SK-N-SH treated with all-trans-retinoic acid at 6 μM for 48 hours (cell line): ENCODE data around the gene LGR4.

Source experiments
- ATAC-seq: fragments of 200-7000 bp; cut with Tn5 transposase; 3 replicates; pipeline ENCODE4 v1.9.1; 2020; ENCODE audit warnings: mild to moderate bottlenecking, moderate library complexity
- ARNTL ChIP-seq: fragments of 450-650 bp; formaldehyde crosslinking; IDR thresholded peaks from 2 replicates; pipeline ENCODE4 v1.5.0; 2020; ENCODE audit warnings: low read depth, mild to moderate bottlenecking, moderate library complexity, borderline replicate concordance
- BACH2 ChIP-seq: fragments of 250-450 bp; sonication (Bioruptor Pico); IDR thresholded peaks from 2 replicates; pipeline ENCODE4 v1.9.0; 2021; ENCODE audit warnings: mild to moderate bottlenecking, borderline replicate concordance
- CREB5 ChIP-seq: fragments of 250-450 bp; sonication (Bioruptor Pico); IDR thresholded peaks from 2 replicates; pipeline ENCODE4 v1.5.1; 2020; ENCODE audit warnings: low read depth, mild to moderate bottlenecking, moderate library complexity
- CSDC2 ChIP-seq: fragments of 250-450 bp; sonication (Bioruptor Pico); IDR thresholded peaks from 2 replicates; pipeline ENCODE4 v1.5.0; 2020; ENCODE audit warnings: mild to moderate bottlenecking, moderate library complexity
- ESRRG ChIP-seq: fragments of 250-450 bp; sonication (Bioruptor Pico); IDR thresholded peaks from 2 replicates; pipeline ENCODE4 v1.6.1; 2021; ENCODE audit warnings: mild to moderate bottlenecking
- GLIS3 ChIP-seq: fragments of 250-450 bp; sonication (Bioruptor Pico); IDR thresholded peaks from 2 replicates; pipeline ENCODE4 v1.5.0; 2020; ENCODE audit warnings: mild to moderate bottlenecking, moderate library complexity
- ISL1 ChIP-seq: fragments of 250-450 bp; sonication (Bioruptor Pico); IDR thresholded peaks from 2 replicates; pipeline ENCODE4 v2.1.2; 2022; ENCODE audit warnings: mild to moderate bottlenecking, moderate library complexity
- PPARA ChIP-seq: fragments of 250-450 bp; sonication (Bioruptor Pico); IDR thresholded peaks from 2 replicates; pipeline ENCODE4 v1.5.0; 2020; ENCODE audit warnings: mild to moderate bottlenecking, borderline replicate concordance
- RARB ChIP-seq: fragments of 250-450 bp; sonication (Bioruptor Pico); IDR thresholded peaks from 2 replicates; pipeline ENCODE4 v1.8.0; 2021; ENCODE audit warnings: mild to moderate bottlenecking, moderate library complexity
- SNAI2 ChIP-seq: fragments of 250-450 bp; sonication (Bioruptor Pico); IDR thresholded peaks from 2 replicates; pipeline ENCODE4 v1.5.0; 2020; ENCODE audit warnings: mild to moderate bottlenecking, moderate library complexity
- TCF4 ChIP-seq: fragments of 250-450 bp; sonication (Bioruptor Pico); IDR thresholded peaks from 2 replicates; pipeline ENCODE4 v1.8.0; 2021; ENCODE audit warnings: mild to moderate bottlenecking, moderate library complexity, borderline replicate concordance
- TOX ChIP-seq: fragments of 250-450 bp; sonication (Bioruptor Pico); IDR thresholded peaks from 2 replicates; pipeline ENCODE4 v1.8.0; 2021; ENCODE audit warnings: mild to moderate bottlenecking, moderate library complexity, borderline replicate concordance
- TSHZ2 ChIP-seq: fragments of 250-450 bp; sonication (Bioruptor Pico); IDR thresholded peaks from 2 replicates; pipeline ENCODE4 v1.5.0; 2020; ENCODE audit warnings: mild to moderate bottlenecking, moderate library complexity
- ZC3H10 ChIP-seq: fragments of 250-450 bp; sonication (Bioruptor Pico); IDR thresholded peaks from 2 replicates; pipeline ENCODE4 v1.5.1; 2021; ENCODE audit warnings: mild to moderate bottlenecking, moderate library complexity
- ZFP3 ChIP-seq: fragments of 250-450 bp; sonication (Bioruptor Pico); IDR thresholded peaks from 2 replicates; pipeline ENCODE4 v1.5.0; 2020; ENCODE audit warnings: mild to moderate bottlenecking, moderate library complexity
- ZFP30 ChIP-seq: fragments of 450-650 bp; formaldehyde crosslinking; IDR thresholded peaks from 2 replicates; pipeline ENCODE4 v1.5.0; 2022; ENCODE audit warnings: mild to moderate bottlenecking, moderate library complexity
- ZNF565 ChIP-seq: fragments of 450-650 bp; formaldehyde crosslinking; conservative IDR thresholded peaks from 2 replicates; pipeline ENCODE4 v1.5.0; 2020; ENCODE audit warnings: low read depth, mild to moderate bottlenecking, moderate library complexity
- ZNF8 ChIP-seq: fragments of 450-650 bp; formaldehyde crosslinking; IDR thresholded peaks from 2 replicates; pipeline ENCODE4 v1.5.0; 2020; ENCODE audit warnings: mild to moderate bottlenecking, moderate library complexity
- TF ChIP-seq, protein P1 (sequence below): fragments of 250-450 bp; sonication (Bioruptor Pico); IDR thresholded peaks from 2 replicates; pipeline ENCODE4 v1.8.0; 2020; ENCODE audit warnings: mild to moderate bottlenecking, moderate library complexity, borderline replicate concordance
- TF ChIP-seq, protein P2 (sequence below): fragments of 250-450 bp; sonication (Bioruptor Pico); IDR thresholded peaks from 2 replicates; pipeline ENCODE4 v1.8.0; 2021; ENCODE audit warnings: low read depth, mild to moderate bottlenecking, moderate library complexity, borderline replicate concordance
- TF ChIP-seq, protein P3 (sequence below): fragments of 250-450 bp; sonication (Bioruptor Pico); IDR thresholded peaks from 2 replicates; pipeline ENCODE4 v1.5.1; 2021; ENCODE audit warnings: mild to moderate bottlenecking, moderate library complexity

LGR4 gene

GRCh38 chr11:27489092-27489491, 16.5 kb upstream of the LGR4 start:
- TF ChIP-seq ZNF8 (CRISPR knock-in tag): no peak
- TF ChIP-seq GLIS3 (CRISPR knock-in tag): no peak
- TF ChIP-seq CSDC2 (CRISPR knock-in tag): no peak
- TF ChIP-seq ZFP3 (CRISPR knock-in tag): no peak
- no peak for TF ChIP-seq CREB5
- TF ChIP-seq RARB: no peak
- no peak for TF ChIP-seq TCF4 (CRISPR knock-in tag)
- TF ChIP-seq, protein P1, sequence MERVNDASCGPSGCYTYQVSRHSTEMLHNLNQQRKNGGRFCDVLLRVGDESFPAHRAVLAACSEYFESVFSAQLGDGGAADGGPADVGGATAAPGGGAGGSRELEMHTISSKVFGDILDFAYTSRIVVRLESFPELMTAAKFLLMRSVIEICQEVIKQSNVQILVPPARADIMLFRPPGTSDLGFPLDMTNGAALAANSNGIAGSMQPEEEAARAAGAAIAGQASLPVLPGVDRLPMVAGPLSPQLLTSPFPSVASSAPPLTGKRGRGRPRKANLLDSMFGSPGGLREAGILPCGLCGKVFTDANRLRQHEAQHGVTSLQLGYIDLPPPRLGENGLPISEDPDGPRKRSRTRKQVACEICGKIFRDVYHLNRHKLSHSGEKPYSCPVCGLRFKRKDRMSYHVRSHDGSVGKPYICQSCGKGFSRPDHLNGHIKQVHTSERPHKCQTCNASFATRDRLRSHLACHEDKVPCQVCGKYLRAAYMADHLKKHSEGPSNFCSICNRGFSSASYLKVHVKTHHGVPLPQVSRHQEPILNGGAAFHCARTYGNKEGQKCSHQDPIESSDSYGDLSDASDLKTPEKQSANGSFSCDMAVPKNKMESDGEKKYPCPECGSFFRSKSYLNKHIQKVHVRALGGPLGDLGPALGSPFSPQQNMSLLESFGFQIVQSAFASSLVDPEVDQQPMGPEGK (CRISPR knock-in tag): no peak
- no peak for TF ChIP-seq PPARA (CRISPR knock-in tag)
- TF ChIP-seq ZNF565 (CRISPR knock-in tag): no peak
- TF ChIP-seq, all 23 proteins: peak for 0
- no peak for ATAC-seq

GRCh38 chr11:27487706-27488105, 15.1 kb upstream of the LGR4 start:
- no peak for ATAC-seq
- TF ChIP-seq BACH2 (CRISPR knock-in tag): no peak
- TF ChIP-seq CREB5: no peak
- TF ChIP-seq ZC3H10: no peak
- TF ChIP-seq ZNF565 (CRISPR knock-in tag): no peak
- no peak for TF ChIP-seq ESRRG (CRISPR knock-in tag)
- no peak for TF ChIP-seq CSDC2 (CRISPR knock-in tag)
- no peak for TF ChIP-seq PPARA (CRISPR knock-in tag)
- no peak for TF ChIP-seq ZNF8 (CRISPR knock-in tag)
- no peak for TF ChIP-seq TSHZ2 (CRISPR knock-in tag)
- no peak for TF ChIP-seq RARB
- TF ChIP-seq, protein P2, sequence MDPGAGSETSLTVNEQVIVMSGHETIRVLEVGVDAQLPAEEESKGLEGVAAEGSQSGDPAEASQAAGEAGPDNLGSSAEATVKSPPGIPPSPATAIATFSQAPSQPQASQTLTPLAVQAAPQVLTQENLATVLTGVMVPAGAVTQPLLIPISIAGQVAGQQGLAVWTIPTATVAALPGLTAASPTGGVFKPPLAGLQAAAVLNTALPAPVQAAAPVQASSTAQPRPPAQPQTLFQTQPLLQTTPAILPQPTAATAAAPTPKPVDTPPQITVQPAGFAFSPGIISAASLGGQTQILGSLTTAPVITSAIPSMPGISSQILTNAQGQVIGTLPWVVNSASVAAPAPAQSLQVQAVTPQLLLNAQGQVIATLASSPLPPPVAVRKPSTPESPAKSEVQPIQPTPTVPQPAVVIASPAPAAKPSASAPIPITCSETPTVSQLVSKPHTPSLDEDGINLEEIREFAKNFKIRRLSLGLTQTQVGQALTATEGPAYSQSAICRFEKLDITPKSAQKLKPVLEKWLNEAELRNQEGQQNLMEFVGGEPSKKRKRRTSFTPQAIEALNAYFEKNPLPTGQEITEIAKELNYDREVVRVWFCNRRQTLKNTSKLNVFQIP (CRISPR knock-in tag): no peak
- no peak for TF ChIP-seq SNAI2 (CRISPR knock-in tag)
- TF ChIP-seq, protein P1 (CRISPR knock-in tag): no peak

GRCh38 chr11:27485930-27486773, 13.6 kb upstream of the LGR4 start:
- ATAC-seq: peak; percentile 81
- TF ChIP-seq GLIS3 (CRISPR knock-in tag): no peak
- TF ChIP-seq, protein P1 (CRISPR knock-in tag): no peak
- TF ChIP-seq, protein P3, sequence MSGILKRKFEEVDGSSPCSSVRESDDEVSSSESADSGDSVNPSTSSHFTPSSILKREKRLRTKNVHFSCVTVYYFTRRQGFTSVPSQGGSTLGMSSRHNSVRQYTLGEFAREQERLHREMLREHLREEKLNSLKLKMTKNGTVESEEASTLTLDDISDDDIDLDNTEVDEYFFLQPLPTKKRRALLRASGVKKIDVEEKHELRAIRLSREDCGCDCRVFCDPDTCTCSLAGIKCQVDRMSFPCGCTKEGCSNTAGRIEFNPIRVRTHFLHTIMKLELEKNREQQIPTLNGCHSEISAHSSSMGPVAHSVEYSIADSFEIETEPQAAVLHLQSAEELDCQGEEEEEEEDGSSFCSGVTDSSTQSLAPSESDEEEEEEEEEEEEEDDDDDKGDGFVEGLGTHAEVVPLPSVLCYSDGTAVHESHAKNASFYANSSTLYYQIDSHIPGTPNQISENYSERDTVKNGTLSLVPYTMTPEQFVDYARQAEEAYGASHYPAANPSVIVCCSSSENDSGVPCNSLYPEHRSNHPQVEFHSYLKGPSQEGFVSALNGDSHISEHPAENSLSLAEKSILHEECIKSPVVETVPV (CRISPR knock-in tag): no peak
- no peak for TF ChIP-seq CSDC2 (CRISPR knock-in tag)
- TF ChIP-seq BACH2 (CRISPR knock-in tag): no peak
- TF ChIP-seq ESRRG (CRISPR knock-in tag): no peak
- TF ChIP-seq TOX (CRISPR knock-in tag): no peak
- no peak for TF ChIP-seq ZFP30
- TF ChIP-seq ZNF565 (CRISPR knock-in tag): no peak
- TF ChIP-seq SNAI2 (CRISPR knock-in tag): no peak
- TF ChIP-seq ARNTL (CRISPR knock-in tag): no peak
- no peak for TF ChIP-seq ZFP3 (CRISPR knock-in tag)
- TF ChIP-seq ISL1 (CRISPR knock-in tag): no peak
